ENCODE measurements around the gene DEPDC4. TPM values are rescaled to one million over a fixed set of nuclear protein-coding genes. Genes with fewer than 3 reads are reported as not detected.
"Not testable (repeated sequence)": the region's sequence is repeated elsewhere in the genome, so short reads cannot be mapped to it uniquely, and the experiment has no call there.

DEPDC4 gene
- total RNA-seq, 2 donors from 2014 or later, result 0.44 TPM; not detected in 1

DNA sequence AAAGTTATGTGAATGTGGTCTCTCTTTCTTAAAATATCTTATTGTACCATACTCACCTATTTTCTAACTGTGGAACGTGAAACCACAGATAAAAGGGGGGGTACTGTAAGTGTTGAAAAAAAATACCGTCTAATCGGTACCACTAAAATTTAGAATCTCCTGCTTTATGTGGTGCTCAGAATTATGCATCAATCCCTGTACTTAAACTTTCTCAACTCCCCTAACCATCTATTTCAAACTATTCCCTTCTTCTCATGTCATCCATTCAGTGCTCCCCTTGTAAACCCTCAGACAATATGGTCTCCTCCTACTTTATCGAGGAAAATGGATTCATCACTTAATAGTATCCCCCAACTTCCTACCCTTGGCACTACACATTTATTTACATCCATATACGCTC, 23.7 kb downstream of the DEPDC4 start:
- Histone ChIP-seq H3K27ac (no peak overlapping the region), H3K4me3 (no peak overlapping the region), H3K27me3 (no peaks in the 10 kb centered on the region), H3K36me3 (no peaks in the 10 kb centered on the region), H3K9me3 (no peaks in the 10 kb centered on the region), H3K4me1 (no peaks in the 10 kb centered on the region)
- TF ChIP-seq, protein P1, sequence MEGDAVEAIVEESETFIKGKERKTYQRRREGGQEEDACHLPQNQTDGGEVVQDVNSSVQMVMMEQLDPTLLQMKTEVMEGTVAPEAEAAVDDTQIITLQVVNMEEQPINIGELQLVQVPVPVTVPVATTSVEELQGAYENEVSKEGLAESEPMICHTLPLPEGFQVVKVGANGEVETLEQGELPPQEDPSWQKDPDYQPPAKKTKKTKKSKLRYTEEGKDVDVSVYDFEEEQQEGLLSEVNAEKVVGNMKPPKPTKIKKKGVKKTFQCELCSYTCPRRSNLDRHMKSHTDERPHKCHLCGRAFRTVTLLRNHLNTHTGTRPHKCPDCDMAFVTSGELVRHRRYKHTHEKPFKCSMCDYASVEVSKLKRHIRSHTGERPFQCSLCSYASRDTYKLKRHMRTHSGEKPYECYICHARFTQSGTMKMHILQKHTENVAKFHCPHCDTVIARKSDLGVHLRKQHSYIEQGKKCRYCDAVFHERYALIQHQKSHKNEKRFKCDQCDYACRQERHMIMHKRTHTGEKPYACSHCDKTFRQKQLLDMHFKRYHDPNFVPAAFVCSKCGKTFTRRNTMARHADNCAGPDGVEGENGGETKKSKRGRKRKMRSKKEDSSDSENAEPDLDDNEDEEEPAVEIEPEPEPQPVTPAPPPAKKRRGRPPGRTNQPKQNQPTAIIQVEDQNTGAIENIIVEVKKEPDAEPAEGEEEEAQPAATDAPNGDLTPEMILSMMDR (IDR thresholded peaks at IDR 0.05), result no peak
- DNase-seq (ENCODE audit: low spot score), result no peak

DNA sequence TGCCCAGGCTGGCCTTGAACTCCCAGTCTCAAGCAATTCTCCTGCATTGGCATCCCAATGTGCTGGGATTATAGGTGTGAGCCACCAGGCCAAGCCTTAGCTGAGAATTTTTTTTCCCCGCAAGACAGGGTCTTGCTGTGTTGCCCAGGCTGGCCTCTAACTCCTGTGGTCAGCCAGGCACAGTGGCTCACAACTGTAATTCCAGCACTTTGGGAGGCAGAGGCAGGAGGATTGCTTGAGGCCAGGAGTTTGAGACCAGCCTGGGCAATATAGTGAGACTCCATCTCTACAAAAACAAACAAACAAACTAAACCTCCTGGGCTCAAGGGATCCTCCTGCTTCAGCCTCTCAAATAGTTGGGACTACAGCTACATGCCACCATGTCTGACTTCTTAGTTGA, 27.3 kb downstream of the DEPDC4 start:
- no peaks in the 10 kb centered on the region for H3K4me1 ChIP-seq

DNA sequence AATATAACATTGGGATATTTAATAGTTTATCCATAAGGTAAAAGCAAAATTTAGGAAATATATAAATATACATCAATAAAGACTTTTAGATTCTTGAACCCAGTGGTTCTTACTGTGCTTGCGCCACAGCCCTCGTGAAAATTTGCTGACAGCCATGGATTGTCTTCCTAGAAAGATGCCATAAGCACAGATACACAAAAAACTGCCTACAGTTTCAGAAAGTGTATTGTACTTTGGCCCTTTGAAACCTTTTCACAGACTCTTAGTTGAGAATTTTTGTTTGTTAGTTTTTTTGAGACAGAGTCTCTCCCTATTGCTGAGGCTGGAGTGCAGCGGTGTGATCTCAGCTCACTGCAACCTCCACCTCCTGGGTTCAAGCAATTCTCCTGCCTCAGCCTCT, 28.1 kb downstream of the DEPDC4 start:
- no peak overlapping the region for H3K27ac ChIP-seq
- H3K4me3 ChIP-seq, result no peak overlapping the region
- no peaks in the 10 kb centered on the region for H3K9me3 ChIP-seq
- H3K4me1 ChIP-seq, result no peaks in the 10 kb centered on the region
- no peaks in the 10 kb centered on the region for H3K36me3 ChIP-seq
- TF ChIP-seq, protein P1 (IDR thresholded peaks at IDR 0.05), result no peak
- H3K27me3 ChIP-seq, result no peaks in the 10 kb centered on the region
- DNase-seq (ENCODE audit: low spot score), result no peak

More for the DNA sequence above, 27.3 kb downstream of the DEPDC4 start:
- H3K4me3 ChIP-seq, result no peak overlapping the region
- no peak overlapping the region for H3K27ac ChIP-seq
- H3K27me3 ChIP-seq, result no peaks in the 10 kb centered on the region
- DNase-seq (ENCODE audit: low spot score), result no peak
- no peaks in the 10 kb centered on the region for H3K36me3 ChIP-seq
- TF ChIP-seq, protein P1 (IDR thresholded peaks at IDR 0.05), result no peak
- H3K9me3 ChIP-seq, result no peaks in the 10 kb centered on the region

DNA sequence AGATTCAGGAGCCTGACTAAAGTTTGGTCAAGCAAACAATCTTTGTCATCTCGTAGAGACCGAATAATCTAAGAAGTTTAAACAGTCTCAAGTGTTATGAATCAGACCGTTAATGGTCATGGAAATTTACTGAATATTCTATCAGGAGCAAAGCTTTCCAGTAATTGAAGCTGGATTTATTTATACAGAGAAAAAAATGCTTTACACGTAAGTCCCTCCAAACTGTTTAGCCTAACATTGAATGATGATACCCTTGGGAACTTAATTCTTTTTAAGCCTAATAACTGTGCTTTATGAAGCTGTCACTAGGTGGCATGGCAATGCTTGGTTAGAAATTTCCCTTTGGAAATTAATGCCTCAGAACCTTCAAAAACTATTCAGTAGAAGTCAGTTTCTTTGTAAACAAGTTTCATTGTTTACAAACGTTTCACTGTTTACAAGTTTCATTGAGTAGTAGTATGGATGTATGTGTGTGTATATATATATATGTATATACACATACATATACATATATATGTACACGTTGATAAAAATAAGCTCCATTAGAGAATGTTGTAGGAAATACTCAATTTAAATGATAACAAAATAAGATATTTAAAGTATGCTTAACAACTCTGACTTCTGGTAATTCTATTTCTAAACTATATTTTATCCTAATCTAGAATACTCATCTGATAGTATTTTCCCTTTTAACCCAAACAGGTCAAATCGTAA, 32.1 kb downstream of the DEPDC4 start:
- Histone ChIP-seq H3K27me3 (no peaks in the 10 kb centered on the region), H3K4me3 (no peak overlapping the region), H3K9me3 (no peaks in the 10 kb centered on the region), H3K4me1 (no peaks in the 10 kb centered on the region), H3K36me3 (no peaks in the 10 kb centered on the region), H3K27ac (peak overlapping the region; percentile 7 to 45)
- DNase-seq (ENCODE audit: low spot score), result no peak
- TF ChIP-seq, protein P1 (IDR thresholded peaks at IDR 0.05), result peak; percentile 52 to 77

DNA sequence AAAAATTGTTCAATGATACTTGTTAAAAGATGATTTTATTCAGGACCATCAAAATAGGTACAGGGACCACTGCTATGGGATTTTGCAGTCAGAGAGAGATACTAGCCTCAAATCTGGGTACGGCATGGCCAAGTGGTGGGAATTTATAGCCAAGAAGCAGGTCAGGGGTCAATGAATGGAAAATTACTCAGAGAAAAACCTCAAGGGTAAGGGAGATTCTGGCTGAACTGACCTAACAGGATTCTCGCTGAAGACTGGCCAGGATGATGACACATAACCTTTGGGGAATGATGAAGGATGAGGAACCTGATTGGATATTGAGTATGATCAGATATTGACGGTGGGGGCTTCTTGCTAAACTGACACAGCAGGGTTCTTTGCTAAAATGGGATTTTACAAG, 32.7 kb downstream of the DEPDC4 start:
- Histone ChIP-seq H3K27ac (peak overlapping the region; percentile 7 to 45), H3K36me3 (no peaks in the 10 kb centered on the region), H3K4me3 (no peak overlapping the region), H3K27me3 (no peaks in the 10 kb centered on the region), H3K9me3 (no peaks in the 10 kb centered on the region), H3K4me1 (no peaks in the 10 kb centered on the region)
- no peak for DNase-seq (ENCODE audit: low spot score)
- TF ChIP-seq, protein P1 (IDR thresholded peaks at IDR 0.05), result no peak

DNA sequence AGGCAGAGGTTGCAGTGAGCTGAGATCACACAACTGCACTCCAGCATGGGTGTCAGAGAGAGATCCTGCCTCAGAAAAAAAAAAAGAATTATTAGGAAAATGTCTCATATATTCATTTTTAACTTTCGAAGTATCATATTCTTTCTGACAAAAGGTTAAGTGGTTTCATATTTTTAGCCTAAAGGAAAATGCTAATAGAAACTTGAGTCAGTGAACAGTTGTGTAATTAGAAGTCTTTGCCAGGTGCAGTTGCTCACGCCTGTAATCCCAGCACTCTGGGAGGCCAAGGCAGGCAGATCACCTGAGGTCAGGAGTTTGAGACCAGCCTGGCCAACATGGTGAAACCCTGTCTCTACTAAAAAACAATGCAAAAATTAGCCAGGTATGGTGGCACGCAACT, 35.0 kb downstream of the DEPDC4 start:
- H3K27ac ChIP-seq, result not testable (repeated sequence)

More for the DNA sequence above, 35.0 kb downstream of the DEPDC4 start:
- not testable (repeated sequence) for H3K4me1 ChIP-seq; H3K36me3 ChIP-seq; H3K9me3 ChIP-seq; H3K27me3 ChIP-seq; DNase-seq (ENCODE audit: low spot score); H3K4me3 ChIP-seq

Data from right atrium auricular region (tissue), 2 donors.